ENCODE data around the gene RFX7.

Gene RFX7

GRCh38 chr15:56088389-56088788, 155.3 kb downstream of the RFX7 start:
- H2AFZ ChIP-seq (ENCODE audit: low read length): no peak overlapping the region
- H3K4me2 ChIP-seq (ENCODE audit: low read depth, low read length, poor library complexity, severe bottlenecking): no peak overlapping the region
- no peak for TF ChIP-seq CTCF (conservative IDR thresholded peaks at IDR 0.05; ENCODE audit: low read length)
- no peak for TF ChIP-seq EZH2phosphoT487 (IDR thresholded peaks at IDR 0.05; ENCODE audit: borderline replicate concordance)
- no peaks in the 10 kb centered on the region for H4K20me1 ChIP-seq (ENCODE audit: insufficient read depth, low read length, poor library complexity, severe bottlenecking)
- no peaks in the 10 kb centered on the region for H3F3A ChIP-seq (ENCODE audit: low read depth)
- no peaks in the 10 kb centered on the region for H3K79me2 ChIP-seq (ENCODE audit: insufficient read depth, low read length)
- peaks cover 10% of the 10 kb centered on the region for H3K4me1 ChIP-seq (ENCODE audit: insufficient read depth, low read length, poor library complexity, severe bottlenecking)
- no peaks in the 10 kb centered on the region for H3K9me2 ChIP-seq (replicated peaks; ENCODE audit: low read depth, low read length)
- H3K9me3 ChIP-seq (ENCODE audit: insufficient read depth, low read depth, low read length): no peaks in the 10 kb centered on the region
- H3K9ac ChIP-seq (ENCODE audit: low read depth, low read length, poor library complexity, severe bottlenecking): no peak overlapping the region
- H3K27me3 ChIP-seq (ENCODE audit: insufficient read depth, low read length, poor library complexity, severe bottlenecking): no peaks in the 10 kb centered on the region
- H3K4me3 ChIP-seq (ENCODE audit: low read length, poor library complexity, severe bottlenecking): no peak overlapping the region
- H3K36me3 ChIP-seq (ENCODE audit: insufficient read depth, low read length): peaks cover 12% of the 10 kb centered on the region; the same call in 1 of the 2 replicates

DNA sequence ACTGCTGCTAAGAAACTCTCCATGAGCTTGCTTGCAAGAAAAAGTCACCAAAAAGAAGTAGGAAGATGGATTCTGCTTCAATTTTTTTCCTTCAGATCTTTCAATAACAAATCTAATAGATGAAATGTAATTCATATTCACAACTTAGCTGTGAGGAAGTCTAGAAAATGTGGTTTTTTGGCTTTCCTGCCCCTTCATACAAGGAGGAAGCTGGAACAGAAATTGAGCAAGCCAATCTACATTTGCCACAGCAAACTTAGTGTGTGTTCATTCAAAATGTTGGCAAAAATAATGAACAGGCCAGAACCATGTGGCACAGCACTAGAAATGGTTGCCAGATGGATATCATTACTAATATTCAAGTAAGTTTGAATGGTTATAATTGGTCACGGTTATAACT, 157.1 kb downstream of the RFX7 start:
- Histone ChIP-seq H3K4me2 (ENCODE audit: low read depth, low read length, poor library complexity, severe bottlenecking) (peak overlapping the region; percentile 5), H3K4me1 (ENCODE audit: insufficient read depth, low read length, poor library complexity, severe bottlenecking) (peaks cover 10% of the 10 kb centered on the region), H2AFZ (ENCODE audit: low read length) (no peak overlapping the region), H3K36me3 (ENCODE audit: insufficient read depth, low read length) (peaks cover 3% of the 10 kb centered on the region; the same call in 1 of the 2 replicates), H3K79me2 (ENCODE audit: insufficient read depth, low read length) (no peaks in the 10 kb centered on the region), H4K20me1 (ENCODE audit: insufficient read depth, low read length, poor library complexity, severe bottlenecking) (no peaks in the 10 kb centered on the region), H3K4me3 (ENCODE audit: low read length, poor library complexity, severe bottlenecking) (no peak overlapping the region), H3K9ac (ENCODE audit: low read depth, low read length, poor library complexity, severe bottlenecking) (no peak overlapping the region), H3K27me3 (ENCODE audit: insufficient read depth, low read length, poor library complexity, severe bottlenecking) (no peaks in the 10 kb centered on the region), H3K9me2 (replicated peaks; ENCODE audit: low read depth, low read length) (no peaks in the 10 kb centered on the region), H3F3A (ENCODE audit: low read depth) (no peaks in the 10 kb centered on the region), H3K9me3 (ENCODE audit: insufficient read depth, low read depth, low read length) (no peaks in the 10 kb centered on the region)
- TF ChIP-seq EZH2phosphoT487 (IDR thresholded peaks at IDR 0.05; ENCODE audit: borderline replicate concordance) (no peak), CTCF (conservative IDR thresholded peaks at IDR 0.05; ENCODE audit: low read length) (no peak)

DNA sequence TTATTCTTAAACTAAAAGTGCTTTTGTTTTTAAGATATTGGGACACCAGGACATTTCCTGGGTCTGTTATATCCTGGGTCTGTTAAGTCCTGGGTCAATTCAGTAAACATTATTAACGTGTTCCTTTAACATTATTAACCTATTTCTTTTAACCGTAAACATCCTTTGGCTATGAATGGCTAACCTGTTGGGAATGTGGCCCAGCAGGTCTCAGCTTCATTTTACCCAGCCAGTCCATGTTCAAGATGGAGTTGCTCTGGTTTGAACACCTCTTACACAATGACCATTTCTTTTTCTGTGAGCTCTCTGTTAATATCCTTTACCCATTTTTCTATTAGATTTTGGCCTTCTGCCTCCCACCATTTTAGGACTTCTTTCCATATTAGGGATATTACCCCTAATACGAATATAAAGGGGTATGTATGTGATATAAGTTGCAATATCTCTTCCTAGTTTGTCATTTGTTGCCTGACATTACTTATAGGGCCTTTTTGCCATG, 161.4 kb downstream of the RFX7 start:
- no peak for TF ChIP-seq EZH2phosphoT487 (IDR thresholded peaks at IDR 0.05; ENCODE audit: borderline replicate concordance)
- no peak for TF ChIP-seq CTCF (conservative IDR thresholded peaks at IDR 0.05; ENCODE audit: low read length)
- no peaks in the 10 kb centered on the region for H3K9me2 ChIP-seq (replicated peaks; ENCODE audit: low read depth, low read length)
- H3K4me1 ChIP-seq (ENCODE audit: insufficient read depth, low read length, poor library complexity, severe bottlenecking): peaks cover 10% of the 10 kb centered on the region
- no peak overlapping the region for H2AFZ ChIP-seq (ENCODE audit: low read length)
- no peaks in the 10 kb centered on the region for H3K9me3 ChIP-seq (ENCODE audit: insufficient read depth, low read depth, low read length)
- no peaks in the 10 kb centered on the region for H3K36me3 ChIP-seq (ENCODE audit: insufficient read depth, low read length)
- no peak overlapping the region for H3K4me3 ChIP-seq (ENCODE audit: low read length, poor library complexity, severe bottlenecking)
- no peaks in the 10 kb centered on the region for H3F3A ChIP-seq (ENCODE audit: low read depth)
- H3K4me2 ChIP-seq (ENCODE audit: low read depth, low read length, poor library complexity, severe bottlenecking): no peak overlapping the region
- H3K79me2 ChIP-seq (ENCODE audit: insufficient read depth, low read length): no peaks in the 10 kb centered on the region
- H3K9ac ChIP-seq (ENCODE audit: low read depth, low read length, poor library complexity, severe bottlenecking): no peak overlapping the region
- H3K27me3 ChIP-seq (ENCODE audit: insufficient read depth, low read length, poor library complexity, severe bottlenecking): no peaks in the 10 kb centered on the region
- no peaks in the 10 kb centered on the region for H4K20me1 ChIP-seq (ENCODE audit: insufficient read depth, low read length, poor library complexity, severe bottlenecking)

All from Loucy (cell line).